ENCODE data around the gene PWP1.
"Not testable (repeated sequence)": the region's sequence is repeated elsewhere in the genome, so short reads cannot be mapped to it uniquely, and the experiment has no call there.

The PWP1 gene

GRCh38 chr12:107718606-107719005 lies 33.0 kb downstream of the PWP1 start:
- DNase-seq (ENCODE audit: low spot score), result no peak
- no peak for TF ChIP-seq CTCF (IDR thresholded peaks at IDR 0.05; ENCODE audit: extremely low read depth, missing control alignments)

- DNase-seq (ENCODE audit: low spot score), result not testable (repeated sequence)
These were observed 41.7 kb downstream of the PWP1 start for GRCh38 chr12:107727327-107727726.

- not testable (repeated sequence) for DNase-seq (ENCODE audit: low spot score)
These were observed 42.1 kb downstream of the PWP1 start for GRCh38 chr12:107727742-107728141.

DNA sequence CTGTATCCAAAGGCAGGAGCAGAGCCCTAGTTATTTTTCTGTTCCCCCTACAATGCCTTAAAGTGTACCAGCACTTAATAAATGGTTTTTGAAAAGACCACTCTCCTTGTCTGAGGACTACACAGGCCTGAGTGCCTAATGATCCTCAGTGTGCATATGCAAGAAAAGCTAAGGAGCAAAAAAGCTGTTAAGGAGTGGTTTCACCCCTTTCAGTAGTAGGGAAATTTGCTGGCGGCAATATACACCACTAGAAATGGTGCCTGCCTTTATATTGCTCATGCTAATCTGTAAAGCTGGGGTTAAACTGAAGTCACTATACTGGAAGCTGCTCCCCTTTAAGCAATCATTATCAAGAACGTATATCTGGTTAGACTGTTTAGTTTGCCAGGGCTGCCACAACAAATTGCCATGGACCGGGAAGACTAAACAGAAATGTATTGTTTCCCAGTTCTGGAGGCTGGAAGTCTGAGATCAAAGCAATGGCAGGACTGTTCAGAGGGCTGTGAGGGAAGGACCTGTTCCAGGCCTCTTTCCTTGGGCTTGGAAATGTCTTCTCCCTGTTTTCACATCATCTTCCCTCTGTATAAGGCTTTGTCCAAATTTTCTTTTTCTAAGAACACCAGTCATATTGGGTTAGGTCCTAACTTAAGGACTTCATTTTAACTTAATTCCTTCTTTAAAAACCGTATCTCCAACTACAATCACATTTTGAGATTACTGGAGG lies 45.2 kb downstream of the PWP1 start:
- no peak for TF ChIP-seq CTCF (IDR thresholded peaks at IDR 0.05; ENCODE audit: extremely low read depth, missing control alignments)
- no peak for DNase-seq (ENCODE audit: low spot score)

DNA sequence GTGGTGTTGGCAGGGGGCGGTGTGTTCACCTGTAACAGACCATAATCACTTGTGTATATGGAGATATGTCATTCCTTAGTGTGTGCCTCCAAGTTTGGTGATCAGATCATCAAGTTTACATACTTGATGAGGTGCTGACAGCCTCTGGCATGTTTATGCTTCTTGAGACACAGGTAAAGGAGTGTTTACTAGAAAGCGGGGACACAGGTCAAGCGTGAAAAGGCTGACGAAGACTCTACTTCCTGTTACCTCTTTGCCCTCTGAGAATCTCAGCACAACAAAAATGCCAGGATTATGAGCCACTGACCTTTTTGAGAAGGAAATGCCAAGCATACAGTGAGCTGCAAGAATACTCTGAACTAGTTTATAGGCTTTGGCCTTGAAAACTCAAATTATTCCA lies 45.8 kb downstream of the PWP1 start:
- DNase-seq (ENCODE audit: low spot score), result no peak

GRCh38 chr12:107732365-107732764 lies 46.8 kb downstream of the PWP1 start:
- no peak for TF ChIP-seq CTCF (IDR thresholded peaks at IDR 0.05; ENCODE audit: extremely low read depth, missing control alignments)
- DNase-seq (ENCODE audit: low spot score), result no peak

More for the DNA sequence above, 45.8 kb downstream of the PWP1 start:
- no peak for TF ChIP-seq CTCF (IDR thresholded peaks at IDR 0.05; ENCODE audit: extremely low read depth, missing control alignments)

DNA sequence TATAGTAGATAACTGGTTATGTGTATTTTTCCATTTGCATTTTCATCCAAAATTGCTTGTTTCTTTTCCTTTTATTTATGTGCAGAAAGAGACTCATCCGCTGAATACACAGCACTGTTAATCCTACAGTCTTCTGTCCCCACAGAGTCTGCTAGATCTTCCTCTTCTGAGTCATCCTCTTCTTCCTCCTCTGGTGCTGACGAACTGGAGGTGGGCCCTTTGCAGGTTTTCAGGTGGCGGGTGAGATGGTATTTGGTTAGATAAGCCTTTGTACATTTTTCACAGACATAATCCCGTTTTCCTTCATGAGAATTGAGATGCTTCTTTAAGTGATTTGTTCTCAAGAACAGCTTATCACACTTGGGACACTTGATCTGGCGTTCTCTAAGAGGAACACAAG lies 48.5 kb downstream of the PWP1 start:
- no peak for DNase-seq (ENCODE audit: low spot score)
- no peak for TF ChIP-seq CTCF (IDR thresholded peaks at IDR 0.05; ENCODE audit: extremely low read depth, missing control alignments)

DNA sequence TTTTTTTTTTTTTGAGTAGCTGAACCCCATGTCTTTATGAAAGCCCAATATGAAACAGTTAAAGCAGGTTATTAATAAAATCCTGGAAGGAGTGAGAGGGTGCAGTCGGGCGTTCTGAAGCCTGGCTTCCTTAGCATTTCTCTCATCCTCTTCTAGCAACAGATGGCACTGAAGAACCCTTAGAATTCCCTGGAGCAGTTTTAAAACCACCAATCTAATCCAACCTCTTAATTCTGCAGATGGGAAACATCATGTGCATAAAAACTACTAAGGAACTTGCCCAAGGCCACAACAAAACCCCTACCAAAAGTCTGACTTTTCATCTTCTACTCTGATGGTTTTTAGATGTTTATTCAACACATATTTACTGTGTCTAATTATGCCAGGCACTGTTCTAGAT lies 50.2 kb downstream of the PWP1 start:
- no peak for DNase-seq (ENCODE audit: low spot score)
- TF ChIP-seq CTCF (IDR thresholded peaks at IDR 0.05; ENCODE audit: extremely low read depth, missing control alignments), result no peak

Data from GM20000 (cell line).